Superior temporal gyrus (tissue), 1 donor: ENCODE measurements around the gene MED26.
"Not testable (repeated sequence)": the region's sequence is repeated elsewhere in the genome, so short reads cannot be mapped to it uniquely, and the experiment has no call there.

Source experiments
- DNase-seq: peaks from one replicate; pipeline ENCODE4 v3.0.0-alpha.2; 2016; ENCODE audit errors: extremely low spot score

The MED26 gene, protein sequence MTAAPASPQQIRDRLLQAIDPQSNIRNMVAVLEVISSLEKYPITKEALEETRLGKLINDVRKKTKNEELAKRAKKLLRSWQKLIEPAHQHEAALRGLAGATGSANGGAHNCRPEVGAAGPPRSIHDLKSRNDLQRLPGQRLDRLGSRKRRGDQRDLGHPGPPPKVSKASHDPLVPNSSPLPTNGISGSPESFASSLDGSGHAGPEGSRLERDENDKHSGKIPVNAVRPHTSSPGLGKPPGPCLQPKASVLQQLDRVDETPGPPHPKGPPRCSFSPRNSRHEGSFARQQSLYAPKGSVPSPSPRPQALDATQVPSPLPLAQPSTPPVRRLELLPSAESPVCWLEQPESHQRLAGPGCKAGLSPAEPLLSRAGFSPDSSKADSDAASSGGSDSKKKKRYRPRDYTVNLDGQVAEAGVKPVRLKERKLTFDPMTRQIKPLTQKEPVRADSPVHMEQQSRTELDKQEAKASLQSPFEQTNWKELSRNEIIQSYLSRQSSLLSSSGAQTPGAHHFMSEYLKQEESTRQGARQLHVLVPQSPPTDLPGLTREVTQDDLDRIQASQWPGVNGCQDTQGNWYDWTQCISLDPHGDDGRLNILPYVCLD

DNA sequence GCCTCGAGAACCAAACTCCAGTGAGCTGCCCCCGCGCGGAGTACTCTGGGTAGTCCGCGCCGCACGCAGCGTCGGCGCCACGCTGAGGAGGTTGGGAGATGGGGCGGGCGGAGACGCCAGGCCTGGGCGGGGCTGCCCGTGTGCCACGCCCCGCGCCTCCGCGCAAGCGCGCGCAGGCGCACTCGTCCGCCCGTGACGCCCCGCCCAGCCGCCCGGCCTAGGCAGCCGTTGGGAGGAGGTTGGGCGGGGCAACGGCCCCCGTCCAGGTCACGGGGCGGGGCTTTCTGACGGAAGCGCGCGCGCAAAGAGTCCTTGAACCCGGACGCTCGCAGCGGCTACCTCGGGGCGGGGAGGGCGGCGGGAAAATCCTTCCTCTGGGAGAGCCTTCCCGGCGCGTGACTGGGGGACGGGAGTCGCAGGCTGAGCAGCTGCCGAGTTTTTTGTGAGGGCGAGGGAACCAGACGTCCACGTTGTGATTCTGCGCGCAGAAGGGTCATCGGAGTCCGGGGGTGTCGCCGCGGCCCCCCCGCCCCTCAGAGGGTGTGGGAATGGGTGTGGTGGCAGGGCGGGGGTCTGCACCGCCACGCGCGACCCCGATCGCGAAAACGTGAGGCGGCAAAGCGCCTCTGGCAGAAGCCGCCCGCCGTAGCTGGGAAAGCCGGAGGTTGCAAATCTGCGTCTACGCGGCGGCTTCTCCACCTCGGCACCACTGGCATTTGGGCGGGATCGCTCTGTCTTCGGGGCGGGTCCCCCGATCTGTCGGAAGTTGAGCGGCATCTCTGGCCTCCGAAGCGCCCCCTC, at the start of gene MED26:
Gene MED26, minus strand, starts transcription at position 22 of the 801 bp plus-strand sequence. CDS start 261 bp downstream, outside the sequence.
- DNase-seq, result peak; percentile 96

DNA sequence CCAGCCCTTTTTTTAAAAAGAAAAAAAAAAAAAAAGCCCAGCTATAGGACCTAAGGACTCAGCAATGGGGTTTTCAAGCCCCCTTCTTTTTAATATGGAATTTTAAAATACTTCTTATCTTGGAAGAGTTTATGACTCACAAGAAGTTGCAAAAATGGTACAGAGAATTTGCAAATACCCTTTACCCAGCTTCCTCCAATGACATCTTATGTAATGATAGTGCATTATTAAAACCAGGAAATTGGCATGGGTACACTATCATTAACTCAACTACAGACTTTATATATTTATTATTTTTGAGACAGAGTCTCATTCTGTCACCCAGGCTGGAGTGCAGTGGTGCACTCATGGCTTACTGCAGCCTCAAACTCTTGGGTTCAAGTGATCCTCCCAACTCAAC, 49.1 kb upstream of the MED26 start:
- DNase-seq, result no peak

DNA sequence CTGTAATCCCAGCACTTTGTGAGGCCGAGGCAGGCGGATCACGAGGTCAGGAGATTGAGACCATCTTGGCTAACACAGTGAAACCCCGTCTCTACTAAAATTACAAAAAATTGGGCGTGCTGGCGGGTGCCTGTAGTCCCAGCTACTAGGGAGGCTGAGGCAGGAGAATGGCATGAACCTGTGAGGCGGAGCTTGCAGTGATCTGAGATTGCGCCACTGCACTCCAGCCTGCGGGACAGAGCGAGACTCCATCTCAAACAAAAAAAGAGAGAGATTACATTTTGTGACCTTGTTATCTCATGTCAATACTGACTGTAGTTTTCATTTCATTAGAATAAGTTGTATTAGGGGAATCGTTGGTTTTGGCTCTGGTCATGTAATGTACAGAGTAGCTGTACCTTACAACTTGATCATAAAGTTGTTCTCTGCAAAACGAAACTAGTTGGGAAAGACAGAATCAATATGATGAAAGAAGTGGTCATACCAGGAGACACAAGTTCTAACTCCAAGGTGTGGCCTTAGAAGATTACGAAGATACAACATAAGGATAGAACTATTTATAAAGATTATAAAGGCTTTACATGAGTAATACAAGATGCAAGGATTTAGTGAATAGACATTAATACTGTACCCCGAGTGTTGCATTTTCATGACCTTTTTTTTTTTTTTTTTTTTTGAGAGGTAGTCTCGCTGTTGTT, 48.2 kb upstream of the MED26 start:
- DNase-seq, result no peak

DNA sequence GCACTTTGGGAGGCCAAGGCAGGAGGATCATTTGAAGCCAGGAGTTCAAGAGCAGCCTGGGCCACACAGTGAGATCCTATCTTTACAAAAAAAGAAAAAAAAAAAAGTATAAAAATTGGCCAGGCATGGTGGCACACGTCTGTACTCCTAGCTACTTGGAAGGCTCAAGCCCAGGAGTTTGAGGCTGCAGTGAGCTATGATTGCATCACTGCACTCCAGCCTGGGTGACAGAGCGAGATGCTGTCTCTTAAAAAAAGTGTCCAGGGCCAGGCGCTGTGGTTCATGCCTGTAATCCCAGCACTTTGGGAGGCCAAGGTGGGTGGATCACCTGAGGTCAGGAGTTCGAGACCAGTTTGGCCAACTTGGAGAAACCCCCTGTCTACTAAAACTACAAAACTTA, 45.8 kb upstream of the MED26 start:
- DNase-seq, result not testable (repeated sequence)

DNA sequence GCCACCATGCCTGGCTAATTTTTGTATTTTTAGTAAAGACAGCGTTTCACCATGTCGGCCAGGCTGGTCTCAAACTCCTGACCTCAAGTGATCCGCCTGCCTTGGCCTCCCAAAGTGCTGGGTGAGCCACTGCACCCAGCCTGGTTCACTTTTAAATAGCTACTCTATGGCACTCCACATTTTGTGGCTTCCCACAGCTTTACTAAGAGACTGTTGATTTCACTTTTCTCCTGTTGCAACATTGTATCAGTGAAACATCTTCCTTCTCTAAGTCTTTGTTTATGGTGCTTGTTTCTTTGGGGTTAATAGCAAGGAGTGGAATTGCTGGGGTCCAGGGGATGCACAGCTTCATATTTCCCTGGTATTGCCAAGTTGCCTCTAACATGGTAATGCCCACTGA, 45.2 kb upstream of the MED26 start:
- no peak for DNase-seq

DNA sequence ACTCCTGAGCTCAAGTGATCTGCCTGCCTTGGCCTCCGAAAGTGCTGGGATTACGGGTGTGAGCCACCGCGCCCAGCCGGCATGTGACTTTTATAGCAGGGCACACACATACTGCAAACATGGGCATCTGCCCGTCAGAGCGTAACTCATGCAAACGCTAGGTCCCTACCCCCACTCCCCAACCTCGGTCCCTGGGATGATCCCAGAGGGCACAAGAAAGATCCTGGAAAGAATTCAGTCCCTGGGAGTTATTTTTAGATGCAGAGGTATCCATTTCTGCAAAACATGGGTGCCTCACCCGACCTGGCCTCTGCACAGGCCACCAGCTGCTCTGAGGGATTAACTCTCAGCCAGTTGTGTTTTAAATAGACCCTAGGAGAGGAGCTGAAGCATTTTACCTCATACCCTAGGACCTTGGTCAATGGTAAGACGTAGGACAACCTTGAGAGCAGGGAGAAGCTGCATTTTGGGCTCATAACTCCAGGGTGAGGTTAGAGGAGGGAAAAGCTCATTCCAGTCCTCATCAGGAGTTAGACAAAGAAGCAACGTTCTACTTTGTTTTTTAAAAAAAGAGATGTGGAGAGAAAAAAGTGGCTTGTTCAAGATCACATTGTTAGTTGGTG, 43.8 kb upstream of the MED26 start:
- DNase-seq, result no peak

DNA sequence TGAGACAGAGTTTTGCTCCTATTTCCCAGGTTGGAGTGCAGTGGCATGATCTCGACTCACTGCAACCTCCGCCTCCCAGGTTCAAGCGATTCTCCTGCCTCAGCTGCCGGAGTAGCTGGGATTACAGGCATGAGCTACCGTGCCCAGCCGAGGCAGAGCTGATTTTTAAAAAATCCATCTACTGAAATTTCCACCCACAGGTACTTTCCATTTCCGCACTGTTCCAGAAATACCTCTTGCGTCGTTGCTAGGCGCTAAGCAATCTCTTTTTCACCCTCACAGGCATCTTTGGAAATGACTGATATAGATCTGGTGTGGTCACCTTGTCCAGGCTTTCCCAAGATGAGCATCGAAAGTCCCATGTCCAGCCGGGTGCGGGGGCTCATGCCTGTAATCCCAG, 42.3 kb upstream of the MED26 start:
- DNase-seq, result peak; percentile 35

DNA sequence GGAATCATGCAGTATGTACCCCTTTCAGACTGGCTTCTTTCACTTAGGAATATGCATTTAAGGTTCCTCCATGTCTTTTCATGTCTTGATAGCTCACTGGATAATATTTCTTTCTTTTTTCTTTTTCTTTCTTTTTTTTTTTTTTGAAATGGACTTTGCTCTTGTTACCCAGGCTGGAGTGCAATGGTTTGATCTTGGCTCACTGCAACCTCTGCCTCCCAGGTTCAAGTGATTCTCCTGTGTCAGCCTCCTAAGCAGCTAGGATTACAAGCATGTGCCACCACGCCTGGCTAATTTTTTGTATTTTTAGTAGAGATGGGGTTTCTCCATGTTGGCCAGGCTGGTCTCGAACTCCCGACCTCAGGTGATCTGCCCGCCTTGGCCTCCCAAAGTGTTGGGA, 40.7 kb upstream of the MED26 start:
- not testable (repeated sequence) for DNase-seq

DNA sequence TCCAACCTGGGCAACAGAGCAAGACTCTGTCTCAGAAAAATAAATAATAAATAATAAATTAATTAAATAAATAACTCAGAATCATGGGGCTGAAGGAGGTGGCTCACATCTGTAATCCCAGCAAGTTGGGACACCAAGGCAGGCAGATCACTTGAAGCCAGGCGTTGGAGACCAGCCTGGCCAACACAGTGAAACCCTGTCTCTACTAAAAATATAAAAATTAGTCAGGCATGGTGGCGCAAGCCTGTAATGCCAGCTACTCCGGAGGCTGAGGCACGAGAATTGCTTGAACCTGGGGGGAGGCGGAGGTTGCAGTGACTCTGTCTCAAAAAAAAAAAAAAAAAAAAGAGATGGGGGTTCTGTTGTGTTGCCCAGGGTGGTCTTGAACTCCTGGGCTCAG, 40.2 kb upstream of the MED26 start:
- no peak for DNase-seq

DNA sequence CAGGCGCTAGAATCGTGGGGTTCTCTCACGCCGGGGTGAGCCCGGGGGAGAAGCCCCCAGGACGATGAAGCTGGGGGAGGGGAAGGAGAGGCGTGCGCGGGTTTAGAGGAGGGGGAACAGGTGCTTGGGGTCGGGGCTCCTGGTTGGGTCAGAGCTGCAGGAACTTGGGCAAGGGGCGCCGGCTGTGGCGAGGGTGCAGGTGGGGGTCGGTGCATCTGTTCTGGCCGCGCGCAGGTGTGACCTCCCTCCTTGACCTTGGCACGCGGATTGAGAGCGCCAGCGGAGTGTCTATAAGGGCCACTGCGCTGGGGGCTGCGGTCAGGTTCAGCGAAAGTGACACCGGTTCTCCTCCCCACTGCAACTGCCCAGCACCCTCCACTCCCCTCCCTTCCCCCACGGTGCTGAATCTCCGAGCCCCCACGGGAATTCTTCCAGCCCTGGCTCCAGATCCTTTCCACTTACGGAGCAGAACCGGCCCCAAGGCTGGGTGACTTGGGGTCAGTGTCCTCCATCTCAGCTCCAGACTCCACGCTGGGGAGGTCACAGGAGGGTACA, 33.6 kb upstream of the MED26 start:
- DNase-seq, result no peak

DNA sequence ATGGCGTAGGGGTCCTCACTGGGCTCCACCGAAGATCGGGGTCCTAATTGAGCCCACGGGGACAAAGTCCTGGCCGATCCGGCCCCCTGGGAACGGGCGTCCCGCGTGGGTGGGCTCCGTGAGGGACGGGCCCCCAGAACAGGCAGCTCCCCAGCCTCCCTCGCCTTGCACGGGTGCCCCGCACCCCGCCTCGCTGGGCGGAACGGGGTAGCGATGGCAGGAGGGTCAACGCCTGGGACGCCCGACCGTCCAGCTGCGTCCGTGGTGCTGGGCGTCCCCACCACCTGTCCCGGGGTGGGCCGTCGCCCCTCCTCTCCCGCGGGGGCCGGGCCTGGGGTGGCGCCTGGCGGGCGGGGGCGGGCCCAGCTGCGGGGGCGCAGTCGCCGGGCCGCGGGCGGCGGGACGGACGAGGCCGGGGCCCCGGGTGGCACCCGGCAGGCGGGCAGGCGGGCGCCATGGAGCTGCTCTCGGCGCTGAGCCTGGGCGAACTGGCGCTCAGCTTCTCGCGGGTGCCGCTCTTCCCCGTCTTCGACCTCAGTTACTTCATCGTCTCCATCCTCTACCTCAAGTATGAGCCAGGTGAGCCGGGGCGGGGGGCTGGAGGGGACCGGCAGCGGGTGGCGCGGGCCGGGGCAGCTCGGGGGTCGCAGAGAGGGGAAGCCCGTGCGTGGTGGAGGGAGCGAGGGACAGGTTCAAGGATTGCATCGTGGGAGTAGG, 32.9 kb upstream of the MED26 start, which contains the start of gene TMEM38A:
Gene TMEM38A, plus strand, starts transcription at position 377 of the 717 bp plus-strand sequence. Its CDS starts 79 bp downstream, at position 456.
- DNase-seq, result no peak

DNA sequence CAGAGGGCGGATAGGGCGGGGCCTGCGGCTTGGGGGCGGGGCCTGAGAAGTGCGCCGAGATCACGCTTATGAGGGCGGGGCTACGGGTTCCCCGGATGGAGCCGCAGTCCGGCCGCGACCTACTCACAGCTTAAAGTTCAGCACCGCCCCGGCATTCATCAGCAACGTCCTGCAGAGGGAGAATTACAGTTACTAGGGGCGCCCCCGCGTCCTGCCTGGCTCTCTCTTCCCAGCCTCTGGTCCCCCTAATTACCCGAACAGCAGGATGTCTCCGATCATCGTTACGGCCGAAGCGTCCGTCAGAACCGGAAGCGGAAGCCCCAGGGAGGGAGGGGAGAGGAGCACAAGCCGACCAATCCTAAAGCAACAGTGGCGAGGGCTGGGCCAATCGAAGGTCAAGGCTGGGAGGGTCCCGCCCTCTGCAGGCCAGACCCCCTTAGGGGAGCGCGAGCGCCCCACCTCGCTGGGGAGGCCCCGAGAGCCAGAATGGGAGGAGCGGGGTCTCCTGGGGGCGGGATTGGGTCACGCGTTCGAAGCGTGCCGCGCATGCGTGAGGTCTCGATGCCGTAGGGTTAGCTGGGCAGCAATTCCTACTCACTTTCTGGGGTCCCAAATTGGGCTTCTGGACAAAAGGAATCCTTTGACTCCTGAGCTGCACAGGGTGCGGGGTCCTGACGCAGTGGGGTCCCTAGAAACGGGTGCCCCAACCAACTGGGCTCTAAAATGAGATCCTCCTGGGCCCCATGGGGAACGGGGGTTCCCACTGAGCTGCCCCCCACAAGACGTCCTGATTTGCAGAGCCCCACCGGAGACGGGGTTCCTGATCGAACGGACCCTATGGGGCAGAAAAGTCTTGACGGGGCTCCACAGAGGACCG, 32.1 kb upstream of the MED26 start, which contains the start of gene SMIM7:
Gene SMIM7, minus strand, starts transcription at position 313 of the 877 bp plus-strand sequence. Its CDS starts 34 bp downstream, at position 279.
- peak; percentile 99 for DNase-seq

DNA sequence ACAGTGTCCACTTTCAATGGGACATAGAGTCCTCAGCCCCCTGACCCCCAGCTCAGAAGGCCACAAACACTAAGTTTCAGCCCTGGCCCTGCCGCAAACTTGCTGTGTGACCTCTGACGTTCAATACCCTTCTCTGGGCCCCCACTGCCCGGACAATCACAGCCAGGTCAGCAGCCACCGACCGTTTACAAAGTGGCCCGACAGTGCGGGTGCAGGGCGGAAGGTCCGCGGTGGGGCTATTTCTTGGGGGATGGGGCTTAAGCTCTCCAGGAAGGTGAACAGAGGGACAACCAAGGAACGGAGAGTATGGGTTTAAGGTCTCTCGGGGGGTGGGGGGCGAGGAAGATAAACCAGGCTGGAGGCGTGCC, 31.4 kb upstream of the MED26 start:
- no peak for DNase-seq

DNA sequence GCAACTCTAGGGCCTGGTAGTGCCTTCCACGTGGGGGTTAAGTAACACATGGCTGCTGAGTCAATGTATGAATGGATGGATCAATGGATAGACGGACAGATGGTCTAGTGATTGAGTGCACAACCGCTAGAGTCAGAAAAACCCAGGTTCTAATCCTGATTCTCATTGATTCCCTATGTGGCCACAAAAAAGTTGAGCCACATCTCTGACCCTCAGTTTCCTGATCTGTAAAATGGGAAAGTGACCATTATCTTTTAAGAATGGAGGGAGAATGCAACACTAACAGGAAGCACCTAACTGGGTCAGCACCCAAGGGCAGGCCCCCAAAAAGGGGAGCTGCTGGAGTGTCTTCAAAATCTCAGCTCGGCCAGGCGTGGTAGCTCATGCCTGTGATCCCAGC, 29.4 kb upstream of the MED26 start:
- no peak for DNase-seq

DNA sequence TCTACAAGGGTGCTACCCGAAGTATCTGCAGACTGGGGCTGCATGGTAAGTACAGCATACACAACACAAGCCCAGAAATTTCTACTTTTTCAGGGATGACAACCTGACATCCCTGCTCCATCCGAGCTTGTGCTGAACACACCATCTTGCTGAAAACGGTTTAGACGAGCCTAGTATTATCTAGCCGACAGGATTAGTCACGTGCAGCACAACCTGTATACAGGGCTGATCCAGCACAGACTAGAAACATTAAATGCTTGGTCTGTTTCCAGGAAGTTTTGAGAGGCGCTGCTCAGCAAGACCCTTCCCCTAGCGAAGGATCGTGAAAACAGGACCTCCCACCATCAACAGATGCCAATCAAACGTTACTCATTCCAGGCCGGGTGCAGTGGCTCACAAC, 27.7 kb upstream of the MED26 start:
- DNase-seq, result no peak

DNA sequence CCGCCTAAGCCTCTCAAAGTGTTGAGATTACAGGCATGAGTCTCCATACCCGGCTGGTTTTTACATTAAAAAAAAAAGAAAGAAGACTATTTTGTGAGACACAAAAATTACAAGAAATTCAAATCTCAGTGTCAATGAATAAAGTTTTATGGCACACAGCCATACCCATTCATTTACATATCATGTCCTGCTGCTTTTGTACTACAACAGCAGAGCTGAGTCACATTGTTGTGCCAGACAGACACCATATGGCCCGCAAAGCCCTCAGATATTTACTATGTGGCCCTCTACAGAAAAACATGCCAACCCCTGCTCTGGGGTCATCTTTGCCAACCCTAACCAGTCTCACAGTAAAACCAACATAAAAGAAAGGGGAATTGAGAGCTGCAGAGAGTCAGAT, 26.6 kb upstream of the MED26 start:
- DNase-seq, result no peak

DNA sequence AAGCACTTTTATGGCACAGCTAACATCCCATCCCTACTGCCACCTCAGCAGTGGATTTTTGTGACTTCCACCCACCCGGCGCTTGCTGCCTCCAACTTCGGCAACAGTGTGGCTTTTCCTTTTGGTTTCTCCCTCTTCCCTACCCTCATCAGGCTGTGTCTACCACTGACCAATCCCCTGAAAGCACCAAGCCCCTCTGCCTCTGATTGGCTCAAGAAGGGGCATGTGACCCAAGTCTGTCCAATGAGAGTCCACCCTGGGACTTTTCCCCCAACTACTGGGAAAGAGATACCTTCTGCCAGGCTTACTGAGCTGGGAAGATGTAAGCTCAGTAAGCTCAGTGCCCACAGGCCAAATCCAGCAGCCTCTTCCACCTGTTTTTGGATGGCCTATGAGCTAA, 26.1 kb upstream of the MED26 start:
- no peak for DNase-seq

DNA sequence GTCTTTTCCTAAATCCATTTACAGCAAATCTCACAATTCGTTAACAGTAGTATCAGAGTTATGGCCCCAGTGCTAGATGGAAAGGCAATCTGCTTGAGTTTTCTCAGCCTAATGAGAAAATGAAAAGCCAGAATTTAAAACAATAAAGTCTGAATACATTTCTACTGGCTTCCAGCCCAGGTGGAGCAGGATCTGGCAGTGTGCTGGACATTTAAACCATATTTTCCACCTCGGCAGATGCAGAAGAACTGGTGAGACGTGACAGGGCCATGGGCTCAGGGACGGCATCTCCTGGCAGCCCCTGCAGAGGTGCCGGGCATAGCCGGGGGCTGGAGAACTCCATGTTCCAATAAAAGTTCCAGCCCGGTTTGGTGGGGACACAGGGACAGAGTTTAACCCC, 24.9 kb upstream of the MED26 start:
- DNase-seq, result no peak

DNA sequence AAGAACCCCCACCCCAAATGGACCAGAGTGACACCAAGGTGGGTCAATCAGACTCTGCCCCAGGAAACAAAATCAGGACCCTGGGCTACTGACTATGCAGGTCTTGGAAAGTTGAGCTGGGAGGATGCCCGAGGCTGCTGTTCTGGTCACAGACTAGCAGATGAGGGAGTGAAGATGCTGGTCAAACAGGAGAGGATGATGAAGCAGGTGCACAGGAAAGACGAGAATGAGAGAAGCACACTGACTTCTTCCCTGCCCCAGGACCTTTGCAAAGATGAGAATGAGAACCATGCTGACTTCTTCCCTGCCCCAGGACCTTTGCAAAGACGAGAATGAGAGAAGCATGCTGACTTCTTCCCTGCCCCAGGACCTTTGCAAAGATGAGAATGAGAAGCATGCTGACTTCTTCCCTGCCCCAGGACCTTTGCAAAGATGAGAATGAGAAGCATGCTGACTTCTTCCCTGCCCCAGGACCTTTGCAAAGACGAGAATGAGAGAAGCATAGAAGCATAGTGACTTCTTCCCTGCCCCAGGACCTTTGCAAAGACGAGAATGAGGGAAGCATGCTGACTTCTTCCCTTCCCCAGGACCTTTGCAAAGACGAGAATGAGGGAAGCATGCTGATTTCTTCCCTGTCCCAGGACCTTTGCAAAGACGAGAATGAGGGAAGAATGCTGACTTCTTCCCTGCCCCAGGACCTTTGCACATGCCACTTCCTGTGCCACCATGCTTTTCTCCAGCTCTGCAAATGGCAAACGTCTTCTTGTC, 23.6 kb upstream of the MED26 start:
- DNase-seq, result not testable (repeated sequence)
